Choroid plexus epithelial cell (primary cell): ENCODE measurements around the gene MBNL3.

Source experiments
- DNase-seq: peaks from one replicate; pipeline ENCODE4 v3.0.0-alpha.2; 2010; ENCODE audit warnings: low read depth
- H3K4me3 ChIP-seq: 2 replicates; pipeline ENCODE4 v1.5.1; 2011; ENCODE audit warnings: low read depth, mild to moderate bottlenecking, control low read depth, low read length, moderate library complexity
- CTCF ChIP-seq: conservative IDR thresholded peaks from 2 replicates; pipeline ENCODE4 v1.5.1; 2011; ENCODE audit warnings: low read depth, mild to moderate bottlenecking, control low read depth, inconsistent platforms, low read length, moderate library complexity

MBNL3 gene

DNA sequence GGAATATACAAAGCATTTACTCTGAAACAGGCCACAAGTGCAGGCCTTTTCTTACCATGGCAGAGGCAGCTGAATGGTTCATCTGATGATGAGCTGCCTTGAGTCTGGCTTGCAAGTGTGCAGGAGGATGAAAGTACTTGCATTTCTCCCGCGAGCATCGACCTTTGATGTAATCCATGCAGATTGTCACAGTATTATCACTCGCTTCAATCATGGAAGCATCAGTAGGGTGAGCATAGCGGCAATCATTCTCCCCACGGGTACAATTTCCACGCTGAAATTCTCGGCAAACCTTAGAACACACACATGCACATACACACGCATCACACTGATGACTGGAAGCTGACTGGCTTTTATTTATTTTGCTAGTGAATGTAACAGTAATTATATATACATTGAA is 98.0 kb downstream of the MBNL3 start:
- no peak for TF ChIP-seq CTCF
- DNase-seq = no peak
- no peak overlapping the region for H3K4me3 ChIP-seq

GRCh38 chrX:132389480-132389879 is 99.4 kb downstream of the MBNL3 start:
- TF ChIP-seq CTCF = no peak
- no peak overlapping the region for H3K4me3 ChIP-seq
- no peak for DNase-seq

- no peak for DNase-seq
- no peak overlapping the region for H3K4me3 ChIP-seq
- no peak for TF ChIP-seq CTCF
These were observed 100.5 kb downstream of the MBNL3 start for GRCh38 chrX:132388371-132388770.

- DNase-seq = no peak
- no peak for TF ChIP-seq CTCF
- no peak overlapping the region for H3K4me3 ChIP-seq
These were observed 104.5 kb downstream of the MBNL3 start for GRCh38 chrX:132384301-132384700.

DNA sequence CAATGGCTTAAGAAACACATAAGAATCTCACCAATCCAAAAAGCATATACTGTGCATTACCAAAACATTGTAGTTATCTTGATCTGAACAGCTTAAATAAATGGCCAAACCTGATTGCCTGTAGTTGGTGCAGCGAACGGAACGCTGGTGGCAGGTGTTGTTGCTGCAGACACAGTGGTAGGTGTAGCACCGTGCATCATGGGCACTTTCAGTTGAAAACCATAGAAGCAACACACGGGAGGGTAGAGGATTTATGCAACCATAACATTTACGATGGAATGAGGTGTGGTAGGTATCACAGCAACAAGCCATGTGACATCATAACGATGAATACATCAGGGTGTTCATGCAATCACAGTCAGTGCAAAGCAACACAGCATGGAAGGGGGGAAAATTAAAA is 106.8 kb downstream of the MBNL3 start:
- H3K4me3 ChIP-seq = no peak overlapping the region
- no peak for TF ChIP-seq CTCF
- DNase-seq = no peak

DNA sequence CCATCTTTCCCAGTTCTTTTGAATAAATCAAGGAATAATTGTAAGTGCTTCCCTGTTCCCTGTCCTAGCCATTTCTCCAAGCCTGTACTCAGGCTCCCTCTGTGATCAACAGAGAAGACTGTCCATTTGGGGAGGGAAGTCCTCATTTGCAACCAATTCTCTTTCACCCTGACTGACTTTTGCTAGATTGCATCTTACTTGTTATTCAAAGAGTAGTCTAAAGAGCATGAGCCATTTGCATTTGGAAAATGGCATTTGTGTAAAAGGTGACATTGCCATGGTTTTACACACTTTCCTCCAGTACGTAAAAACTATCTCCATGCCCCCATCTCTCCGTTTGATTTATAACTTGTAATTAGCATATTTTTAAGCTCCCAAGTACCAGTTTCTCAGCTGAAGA is 110.6 kb downstream of the MBNL3 start:
- no peak for TF ChIP-seq CTCF
- no peak overlapping the region for H3K4me3 ChIP-seq
- DNase-seq = no peak

DNA sequence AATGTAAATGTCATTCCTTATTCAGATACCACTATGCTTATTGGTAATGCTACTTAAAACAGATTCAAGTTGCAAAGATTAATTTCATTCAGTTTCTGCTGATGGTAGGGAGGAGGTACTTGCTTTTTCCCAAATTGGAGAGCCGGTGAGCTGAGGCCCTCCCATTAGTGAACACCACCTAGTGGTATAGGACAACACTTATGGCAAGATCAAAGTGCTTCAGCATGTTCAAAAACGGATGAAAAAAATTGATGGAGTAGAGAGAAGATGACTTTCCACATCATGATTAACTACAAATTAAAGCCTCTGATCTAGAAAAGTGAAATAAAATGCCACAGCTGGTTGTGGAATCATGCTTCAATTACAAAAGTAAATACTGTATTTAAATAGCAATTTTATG is 112.9 kb downstream of the MBNL3 start:
- DNase-seq = peak; percentile 12
- peak; percentile 48 for TF ChIP-seq CTCF

More for the DNA sequence above, 112.9 kb downstream of the MBNL3 start:
- H3K4me3 ChIP-seq = no peak overlapping the region
